ENCODE measurements around the gene COMP. TPM values are rescaled to one million over a fixed set of nuclear protein-coding genes. Genes with fewer than 3 reads are reported as not detected.

COMP gene
- total RNA-seq, 1 donor from 2014 or later: 1.7 TPM

- no peak for DNase-seq (ENCODE audit: low read depth)
- Histone ChIP-seq H3K4me2 (ENCODE audit: low read length) (no peak overlapping the region), H3K27me3 (ENCODE audit: insufficient read depth, low read length) (no peaks in the 10 kb centered on the region), H3K9me3 (ENCODE audit: insufficient read depth, low read depth, low read length) (no peaks in the 10 kb centered on the region), H3K4me3 (ENCODE audit: insufficient read depth, low read depth, low read length) (no peak overlapping the region), H4K20me1 (ENCODE audit: insufficient read depth, low read length) (peaks cover 72% of the 10 kb centered on the region), H2AFZ (ENCODE audit: low read depth, low read length) (no peak overlapping the region), H3K79me2 (ENCODE audit: insufficient read depth, low read length) (no peaks in the 10 kb centered on the region), H3K9ac (ENCODE audit: low read length) (no peak overlapping the region), H3K4me1 (ENCODE audit: insufficient read depth, low read length) (no peaks in the 10 kb centered on the region), H3K36me3 (ENCODE audit: insufficient read depth, low read length) (no peaks in the 10 kb centered on the region), H3K27ac (ENCODE audit: low read depth, low read length) (no peak overlapping the region)
- Mint-ChIP-seq H3K4me1 (ENCODE audit: low read depth, unreplicated experiment) (peaks cover 5% of the 10 kb centered on the region), H3K9me3 (ENCODE audit: unreplicated experiment) (no peaks in the 10 kb centered on the region), H3K36me3 (ENCODE audit: low read depth, unreplicated experiment) (peaks cover 3% of the 10 kb centered on the region), H3K27me3 (ENCODE audit: low read depth, unreplicated experiment) (peaks cover 3% of the 10 kb centered on the region), H3K27ac (ENCODE audit: unreplicated experiment) (no peak overlapping the region), H3K4me3 (ENCODE audit: unreplicated experiment) (no peak overlapping the region)
- TF ChIP-seq EZH2 (IDR thresholded peaks at IDR 0.05; ENCODE audit: insufficient read depth, low read length): no peak
- TF ChIP-seq, protein P1, sequence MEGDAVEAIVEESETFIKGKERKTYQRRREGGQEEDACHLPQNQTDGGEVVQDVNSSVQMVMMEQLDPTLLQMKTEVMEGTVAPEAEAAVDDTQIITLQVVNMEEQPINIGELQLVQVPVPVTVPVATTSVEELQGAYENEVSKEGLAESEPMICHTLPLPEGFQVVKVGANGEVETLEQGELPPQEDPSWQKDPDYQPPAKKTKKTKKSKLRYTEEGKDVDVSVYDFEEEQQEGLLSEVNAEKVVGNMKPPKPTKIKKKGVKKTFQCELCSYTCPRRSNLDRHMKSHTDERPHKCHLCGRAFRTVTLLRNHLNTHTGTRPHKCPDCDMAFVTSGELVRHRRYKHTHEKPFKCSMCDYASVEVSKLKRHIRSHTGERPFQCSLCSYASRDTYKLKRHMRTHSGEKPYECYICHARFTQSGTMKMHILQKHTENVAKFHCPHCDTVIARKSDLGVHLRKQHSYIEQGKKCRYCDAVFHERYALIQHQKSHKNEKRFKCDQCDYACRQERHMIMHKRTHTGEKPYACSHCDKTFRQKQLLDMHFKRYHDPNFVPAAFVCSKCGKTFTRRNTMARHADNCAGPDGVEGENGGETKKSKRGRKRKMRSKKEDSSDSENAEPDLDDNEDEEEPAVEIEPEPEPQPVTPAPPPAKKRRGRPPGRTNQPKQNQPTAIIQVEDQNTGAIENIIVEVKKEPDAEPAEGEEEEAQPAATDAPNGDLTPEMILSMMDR (IDR thresholded peaks at IDR 0.05; ENCODE audit: insufficient read depth, low read depth, low read length): no peak
- no peak for FAIRE-seq
Observed at GRCh38 chr19:18741124-18742121, 49.7 kb downstream of the COMP start.

- Histone ChIP-seq H3K27me3 (ENCODE audit: insufficient read depth, low read length) (no peaks in the 10 kb centered on the region), H3K36me3 (ENCODE audit: insufficient read depth, low read length) (no peaks in the 10 kb centered on the region), H3K79me2 (ENCODE audit: insufficient read depth, low read length) (no peaks in the 10 kb centered on the region), H4K20me1 (ENCODE audit: insufficient read depth, low read length) (peaks cover 80% of the 10 kb centered on the region), H3K4me1 (ENCODE audit: insufficient read depth, low read length) (no peaks in the 10 kb centered on the region), H3K4me2 (ENCODE audit: low read length) (no peak overlapping the region), H3K4me3 (ENCODE audit: insufficient read depth, low read depth, low read length) (no peak overlapping the region), H2AFZ (ENCODE audit: low read depth, low read length) (no peak overlapping the region), H3K9ac (ENCODE audit: low read length) (no peak overlapping the region), H3K27ac (ENCODE audit: low read depth, low read length) (no peak overlapping the region), H3K9me3 (ENCODE audit: insufficient read depth, low read depth, low read length) (no peaks in the 10 kb centered on the region)
- no peak for FAIRE-seq
- no peak for DNase-seq (ENCODE audit: low read depth)
- H3K4me1 Mint-ChIP-seq (ENCODE audit: low read depth, unreplicated experiment): peaks cover 5% of the 10 kb centered on the region
- no peak overlapping the region for H3K4me3 Mint-ChIP-seq (ENCODE audit: unreplicated experiment)
- no peak overlapping the region for H3K27ac Mint-ChIP-seq (ENCODE audit: unreplicated experiment)
- peaks cover 5% of the 10 kb centered on the region for H3K36me3 Mint-ChIP-seq (ENCODE audit: low read depth, unreplicated experiment)
- peaks cover 3% of the 10 kb centered on the region for H3K27me3 Mint-ChIP-seq (ENCODE audit: low read depth, unreplicated experiment)
- TF ChIP-seq, protein P1 (IDR thresholded peaks at IDR 0.05; ENCODE audit: insufficient read depth, low read depth, low read length): no peak
- no peak for TF ChIP-seq EZH2 (IDR thresholded peaks at IDR 0.05; ENCODE audit: insufficient read depth, low read length)
- H3K9me3 Mint-ChIP-seq (ENCODE audit: unreplicated experiment): no peaks in the 10 kb centered on the region
Observed at GRCh38 chr19:18738961-18739690, 52.0 kb downstream of the COMP start.
